Measurements from ENCODE around the gene PITPNM1. TPM values are rescaled to one million over a fixed set of nuclear protein-coding genes. Genes with fewer than 3 reads are reported as not detected.
A peak's percentile ranks its signal among the peaks of the same experiment; 100 is the strongest.

Gene PITPNM1
- total RNA-seq, 8 experiments from 2014 or later: 21.4 to 64.4 (median 35.9) TPM

DNA sequence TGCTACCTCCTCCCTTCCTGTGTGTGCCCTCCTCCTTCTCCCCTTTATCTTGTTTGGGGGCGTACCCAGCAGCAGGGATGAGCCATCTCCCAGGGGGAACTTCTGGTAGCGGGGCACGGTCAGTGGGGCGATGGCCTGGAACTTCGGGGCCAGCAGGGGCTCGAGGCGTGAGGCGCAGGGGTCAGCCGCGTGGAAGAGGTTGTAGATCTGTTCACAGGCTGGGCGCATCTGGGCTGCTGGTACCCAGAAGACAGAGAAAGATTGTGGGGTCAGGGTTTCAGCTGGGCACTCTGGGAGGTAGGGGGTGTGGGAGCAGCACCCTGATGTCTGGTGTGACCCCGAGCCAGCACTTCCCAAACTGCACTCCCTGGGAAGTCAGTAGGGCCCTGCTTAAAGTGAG lies 9.1 kb downstream of the PITPNM1 start:
- Histone ChIP-seq H3K4me3 (no peak overlapping the region), H3K27ac (no peak overlapping the region), H3K4me1 (replicated peaks in 1 of 2) (no peaks in the 10 kb centered on the region)
- 80 to 100% (median 90%) methylated on average over 1 to 6 of the region's 12 CpGs; no CpG with 5 or more reads in 7 of the 10 experiments for WGBS, 10 experiments
- ATAC-seq (replicated peaks in 6 of 8): no peak
- in situ Hi-C loops (cut with MboI; ENCODE audit: low pct_unique_long_range_greater_than_20kb in 2 of 9, low sequenced_read_pairs in 9 of 9, unreplicated experiment in 9 of 9): loop anchor here in 1 of 9 experiments (25.0 kb wide), 1 partner anchor 109 kb away; the partner anchor contains the start of gene RAD9A

DNA sequence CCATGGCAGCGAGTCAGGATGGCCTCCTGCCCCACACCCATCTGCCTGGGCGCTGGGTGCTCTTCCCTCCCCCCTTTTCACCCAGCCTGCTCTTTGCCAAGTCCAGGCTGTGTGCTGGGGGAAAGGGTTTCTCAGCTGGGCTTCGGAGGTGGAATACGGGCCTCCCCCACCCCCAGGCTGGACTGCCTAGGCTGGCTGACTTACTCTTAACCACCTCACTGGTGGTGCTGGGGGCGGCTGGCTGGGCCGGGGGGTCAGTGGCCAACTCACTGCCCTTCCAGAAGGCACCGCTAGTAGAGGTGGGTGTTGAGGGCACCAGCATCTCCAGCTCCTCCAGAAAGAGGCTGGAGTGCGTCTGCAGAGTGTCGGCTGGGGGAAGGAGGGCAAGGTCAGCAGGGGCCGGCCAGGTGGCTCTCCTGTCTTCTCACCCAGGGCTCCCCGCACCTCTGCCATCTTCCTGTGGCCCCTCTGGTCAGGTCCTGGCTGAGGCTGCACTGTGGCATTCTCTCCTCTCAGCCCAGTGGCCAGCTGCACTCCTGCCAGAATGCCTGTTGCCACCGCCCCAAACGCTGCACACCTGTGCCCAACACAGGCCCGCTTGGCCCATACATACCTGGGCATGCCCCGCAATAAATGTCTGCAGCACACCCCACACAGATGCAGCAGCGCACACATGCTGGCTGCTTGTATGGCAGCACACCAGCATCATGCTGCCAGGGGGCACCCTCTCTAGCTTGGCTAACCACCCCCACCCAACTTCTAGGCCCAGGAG lies 9.7 kb downstream of the PITPNM1 start:
- Histone ChIP-seq H3K4me3 (no peak overlapping the region), H3K4me1 (replicated peaks in 1 of 2) (no peaks in the 10 kb centered on the region), H3K27ac (no peak overlapping the region)
- ATAC-seq (replicated peaks in 6 of 8): no peak
- in situ Hi-C loops (cut with MboI; ENCODE audit: low pct_unique_long_range_greater_than_20kb in 2 of 9, low sequenced_read_pairs in 9 of 9, unreplicated experiment in 9 of 9): loop anchor here in 1 of 9 experiments (25.0 kb wide), 1 partner anchor 108 kb away; the partner anchor contains the start of gene RAD9A
- 95 to 100% (median 97%) methylated on average over 1 to 11 of the region's 16 CpGs; no CpG with 5 or more reads in 5 of the 10 experiments for WGBS, 10 experiments

DNA sequence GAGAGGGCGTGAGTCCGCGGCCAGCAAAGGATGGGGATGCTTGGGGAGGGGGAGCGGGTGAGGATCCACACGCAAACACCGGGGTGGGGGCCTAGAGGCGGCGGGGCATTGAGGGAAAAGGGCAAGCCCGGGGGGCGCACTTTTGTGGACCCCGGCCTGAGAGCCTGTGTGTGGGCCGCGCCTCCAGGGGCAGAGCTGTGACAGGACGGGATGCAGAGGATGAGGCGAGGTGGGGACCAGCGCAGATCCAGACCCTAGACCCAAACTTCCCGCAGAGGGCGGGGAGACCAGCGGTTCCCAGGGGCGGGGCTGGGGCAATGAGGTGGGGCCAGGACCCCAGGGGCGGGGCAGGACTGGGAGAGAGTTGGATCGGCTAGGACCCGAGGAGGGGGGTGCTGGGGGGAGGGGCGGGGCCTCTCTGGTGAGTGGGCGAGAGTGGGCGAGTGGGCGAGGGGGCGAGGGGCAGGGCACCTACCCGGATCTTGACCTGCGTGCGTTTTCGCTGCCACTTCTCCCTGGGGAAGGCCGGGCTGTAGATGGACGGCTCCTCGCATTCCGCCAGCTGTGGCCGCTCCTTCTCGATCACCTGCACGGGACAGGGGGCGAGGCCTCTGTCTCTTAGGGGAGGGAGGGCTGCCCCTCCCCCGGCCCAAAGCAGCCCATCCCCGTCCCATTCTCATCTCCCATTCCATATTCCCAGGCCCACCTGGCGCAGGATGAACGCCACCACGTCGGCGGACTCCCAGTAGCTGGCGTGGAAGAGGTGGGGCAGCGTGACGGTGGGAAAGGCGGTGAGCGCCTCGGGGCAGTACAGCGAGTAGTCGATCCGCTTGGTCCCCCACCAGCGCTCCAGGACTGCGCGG lies 10.6 kb downstream of the PITPNM1 start:
- ATAC-seq (replicated peaks in 6 of 8): no peak
- 80 to 100% (median 95%) methylated on average over 3 to 7 of the region's 59 CpGs; no CpG with 5 or more reads in 7 of the 10 experiments for whole genome bisulfite sequencing, 10 experiments

DNA sequence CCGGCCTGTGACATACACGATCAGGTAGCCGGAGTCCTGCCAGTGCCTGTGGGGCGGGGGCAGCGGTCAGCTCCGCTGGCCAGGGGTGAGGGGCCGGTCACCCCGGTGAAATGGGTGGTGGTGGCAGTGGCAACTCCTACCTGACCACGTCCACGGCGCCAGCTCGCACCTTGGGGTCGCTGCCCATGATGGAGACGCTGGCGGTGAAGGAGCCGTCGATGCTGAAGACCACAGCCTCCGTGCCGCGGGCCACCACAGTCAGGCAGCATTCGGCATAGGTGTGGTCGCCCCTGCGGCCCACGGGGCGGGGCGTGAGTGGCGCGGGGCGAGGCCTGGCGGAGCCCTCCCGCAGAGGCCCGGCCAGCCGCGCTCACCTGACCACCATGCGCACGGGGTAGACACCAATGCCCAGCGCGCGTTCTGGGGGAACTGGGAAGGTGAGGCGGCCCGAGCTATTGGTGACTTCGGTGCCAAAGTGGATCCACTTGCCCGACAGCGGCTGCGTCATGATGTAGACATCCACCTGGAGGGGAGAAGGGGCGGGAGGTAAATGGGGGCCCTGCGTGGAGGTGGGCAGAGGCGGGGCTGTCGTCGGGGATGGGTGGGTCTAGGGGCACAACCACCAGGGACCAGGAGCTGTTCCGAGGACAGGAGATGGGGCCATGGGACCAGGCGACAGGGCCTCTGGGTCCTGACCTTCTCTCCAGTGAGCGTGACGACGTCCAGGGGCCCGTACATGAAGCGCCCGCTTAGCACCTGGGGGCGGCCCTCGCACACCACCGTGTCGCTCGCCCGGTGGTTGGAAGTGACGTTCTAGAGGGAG lies 11.4 kb downstream of the PITPNM1 start:
- H3K4me1 ChIP-seq (replicated peaks in 1 of 2): no peaks in the 10 kb centered on the region
- 60 to 100% (median 100%) methylated on average over 1 to 4 of the region's 65 CpGs; no CpG with 5 or more reads in 7 of the 10 experiments for WGBS, 10 experiments
- peak in 1 of 8 experiments; percentile 2 for ATAC-seq (replicated peaks in 6 of 8)
- in situ Hi-C loops (cut with MboI; ENCODE audit: low pct_unique_long_range_greater_than_20kb in 2 of 9, low sequenced_read_pairs in 9 of 9, unreplicated experiment in 9 of 9): loop anchor here in 1 of 9 experiments (25.0 kb wide), 1 partner anchor 106 kb away; the partner anchor contains the start of gene RAD9A
- H3K27ac ChIP-seq: no peak overlapping the region
- H3K4me3 ChIP-seq: no peak overlapping the region

More for the DNA sequence above, 10.6 kb downstream of the PITPNM1 start:
- Histone ChIP-seq H3K4me1 (replicated peaks in 1 of 2) (no peaks in the 10 kb centered on the region), H3K4me3 (no peak overlapping the region), H3K27ac (no peak overlapping the region)
- in situ Hi-C loops (cut with MboI; ENCODE audit: low pct_unique_long_range_greater_than_20kb in 2 of 9, low sequenced_read_pairs in 9 of 9, unreplicated experiment in 9 of 9): loop anchor here in 1 of 9 experiments (25.0 kb wide), 1 partner anchor 107 kb away; the partner anchor contains the start of gene RAD9A

DNA sequence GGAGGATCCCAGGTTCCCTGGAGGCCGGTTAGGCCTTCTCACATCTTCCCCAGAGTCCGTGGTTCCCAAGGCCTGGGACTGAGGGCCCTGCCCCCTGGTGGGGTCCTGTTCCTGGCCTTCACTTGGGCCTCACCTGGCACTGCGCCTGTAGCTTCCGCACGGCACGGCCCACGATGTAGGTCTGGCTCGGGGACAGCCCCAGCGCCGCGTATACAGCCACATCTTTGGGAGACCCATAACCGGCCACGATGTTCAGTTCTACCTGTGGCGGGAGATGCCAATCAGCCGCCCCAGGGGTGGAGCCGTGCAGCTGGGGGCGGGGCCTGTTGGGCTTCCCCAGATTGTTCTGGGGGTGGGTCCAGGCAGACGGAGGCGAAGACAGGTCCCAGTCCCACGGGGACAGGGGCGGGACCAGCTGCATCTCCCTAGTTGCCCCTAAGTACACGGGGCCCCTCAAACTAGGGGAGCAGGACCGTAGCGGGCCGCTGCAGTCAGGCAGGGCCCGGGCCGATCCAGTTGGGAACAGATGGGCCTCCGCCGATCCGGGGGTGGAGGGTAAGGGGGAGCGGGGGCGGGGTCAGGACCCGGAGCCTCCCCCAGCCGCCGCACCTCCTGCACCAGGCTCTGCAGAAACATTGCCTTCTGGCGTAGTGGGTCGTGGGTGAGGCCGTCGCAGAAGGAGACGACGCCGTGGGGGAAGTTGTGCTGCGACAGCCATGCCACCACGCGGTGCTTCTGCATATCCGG lies 12.2 kb downstream of the PITPNM1 start:
- Histone ChIP-seq H3K4me1 (replicated peaks in 1 of 2) (no peaks in the 10 kb centered on the region), H3K27ac (no peak overlapping the region), H3K4me3 (no peak overlapping the region)
- in situ Hi-C loops (cut with MboI; ENCODE audit: low pct_unique_long_range_greater_than_20kb in 2 of 9, low sequenced_read_pairs in 9 of 9, unreplicated experiment in 9 of 9): loop anchor here in 1 of 9 experiments (25.0 kb wide), 1 partner anchor 106 kb away; the partner anchor contains the start of gene RAD9A
- WGBS, 10 experiments: 87 to 100% (median 100%) methylated on average over 1 to 23 of the region's 46 CpGs; no CpG with 5 or more reads in 7 of the 10 experiments
- peak in 4 of 8 experiments; percentile 3 to 10 (median 7) for ATAC-seq (replicated peaks in 6 of 8)

DNA sequence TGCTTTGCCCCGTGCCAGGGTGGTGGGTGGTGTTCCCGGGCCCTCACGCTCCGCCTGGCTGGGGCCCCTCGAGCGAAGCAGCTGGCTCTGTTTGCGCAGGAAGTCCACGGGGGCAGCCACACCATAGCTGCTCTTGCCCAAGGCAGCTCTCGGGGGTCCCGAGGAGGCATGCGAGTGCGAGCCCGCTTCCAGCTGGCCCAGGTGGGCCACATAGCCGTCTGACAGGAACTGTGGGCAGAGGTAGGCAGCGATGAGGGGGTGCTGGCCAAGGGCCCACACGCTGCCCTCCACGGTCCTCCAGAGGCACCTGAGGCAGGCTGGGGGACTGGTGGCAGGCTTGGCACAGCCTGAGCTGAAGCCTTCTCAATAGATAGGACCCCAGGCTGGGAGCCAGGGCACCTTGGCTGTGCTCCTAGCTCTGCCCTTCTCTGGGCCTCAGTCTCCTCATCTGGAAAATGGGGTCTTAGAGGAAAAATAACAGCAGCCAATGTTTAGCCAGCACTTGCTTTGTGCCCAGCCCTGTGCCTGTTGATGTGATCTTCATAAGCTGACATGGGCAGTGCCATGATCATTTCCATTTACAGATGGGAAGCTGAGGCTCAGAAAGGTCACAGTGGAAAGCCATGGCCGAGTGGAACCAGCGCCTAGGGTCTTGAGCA lies 13.0 kb downstream of the PITPNM1 start:
- 76 to 90% (median 84%) methylated on average over 2 to 12 of the region's 19 CpGs; no CpG with 5 or more reads in 5 of the 10 experiments for WGBS, 10 experiments
- in situ Hi-C loops (cut with MboI; ENCODE audit: low pct_unique_long_range_greater_than_20kb in 2 of 9, low sequenced_read_pairs in 9 of 9, unreplicated experiment in 9 of 9): loop anchor here in 1 of 9 experiments (25.0 kb wide), 1 partner anchor 105 kb away; the partner anchor contains the start of gene RAD9A
- H3K27ac ChIP-seq: no peak overlapping the region
- H3K4me1 ChIP-seq (replicated peaks in 1 of 2): no peaks in the 10 kb centered on the region
- no peak for ATAC-seq (replicated peaks in 6 of 8)
- no peak overlapping the region for H3K4me3 ChIP-seq

DNA sequence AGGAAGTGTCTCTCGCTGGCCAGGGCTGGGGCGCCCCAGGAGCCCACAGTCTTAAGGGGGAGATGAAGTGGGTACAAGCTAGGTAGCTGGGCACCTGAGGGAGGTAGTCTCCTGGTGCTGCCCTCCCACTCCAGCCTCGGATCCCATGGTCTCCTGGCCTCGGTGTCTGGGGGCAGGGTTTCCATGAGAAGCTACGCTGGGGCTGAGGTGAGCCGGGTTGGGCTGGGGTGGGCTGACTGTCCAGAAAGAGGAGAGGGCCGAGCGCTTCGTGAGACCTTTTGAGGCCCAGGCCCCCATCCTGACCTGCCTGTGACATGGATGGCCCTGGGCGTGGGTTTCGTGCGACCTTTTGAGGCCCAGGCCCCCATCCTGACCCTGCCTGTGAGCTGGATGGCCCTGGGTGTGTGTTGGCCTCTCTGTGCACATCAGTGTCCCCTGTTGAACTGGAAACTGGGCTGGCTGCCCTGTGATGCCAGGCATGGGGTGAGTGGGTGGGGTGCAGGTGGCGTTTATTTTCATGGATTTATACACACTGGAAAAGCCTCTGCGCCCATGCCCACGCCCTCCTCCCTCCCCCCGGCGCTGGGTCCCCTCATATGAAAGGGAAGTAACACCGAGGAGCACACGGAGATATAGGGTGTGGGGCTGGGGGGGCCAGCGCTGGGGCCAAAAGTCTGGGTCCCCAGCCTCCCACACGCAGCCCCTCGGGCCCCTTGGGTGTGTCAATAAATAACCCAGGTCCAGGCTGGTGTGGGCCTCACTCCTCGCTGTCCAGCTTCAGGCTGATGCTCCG lies 13.7 kb downstream of the PITPNM1 start:
- Histone ChIP-seq H3K4me1 (replicated peaks in 1 of 2) (no peaks in the 10 kb centered on the region), H3K4me3 (no peak overlapping the region), H3K27ac (no peak overlapping the region)
- WGBS, 10 experiments: 71 to 92% methylated on average over 4 to 6 of the region's 24 CpGs; no CpG with 5 or more reads in 8 of the 10 experiments
- in situ Hi-C loops (cut with MboI; ENCODE audit: low pct_unique_long_range_greater_than_20kb in 2 of 9, low sequenced_read_pairs in 9 of 9, unreplicated experiment in 9 of 9): loop anchor here in 1 of 9 experiments (25.0 kb wide), 1 partner anchor 104 kb away; the partner anchor contains the start of gene RAD9A
- ATAC-seq (replicated peaks in 6 of 8): peak in 2 of 8 experiments; percentile 5 to 8

DNA sequence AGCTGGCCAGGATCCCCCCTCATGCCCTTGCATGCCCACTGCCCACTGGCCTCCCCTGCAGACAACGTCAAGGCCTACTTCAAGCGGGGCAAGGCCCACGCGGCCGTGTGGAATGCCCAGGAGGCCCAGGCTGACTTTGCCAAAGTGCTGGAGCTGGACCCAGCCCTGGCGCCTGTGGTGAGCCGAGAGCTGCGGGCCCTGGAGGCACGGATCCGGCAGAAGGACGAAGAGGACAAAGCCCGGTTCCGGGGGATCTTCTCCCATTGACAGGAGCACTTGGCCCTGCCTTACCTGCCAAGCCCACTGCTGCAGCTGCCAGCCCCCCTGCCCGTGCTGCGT lies 14.5 kb downstream of the PITPNM1 start:
- H3K27ac ChIP-seq: no peak overlapping the region
- H3K4me1 ChIP-seq (replicated peaks in 1 of 2): no peaks in the 10 kb centered on the region
- in situ Hi-C loops (cut with MboI; ENCODE audit: low pct_unique_long_range_greater_than_20kb in 2 of 9, low sequenced_read_pairs in 9 of 9, unreplicated experiment in 9 of 9): loop anchor here in 1 of 9 experiments (25.0 kb wide), 1 partner anchor 103 kb away; the partner anchor contains the start of gene RAD9A
- H3K4me3 ChIP-seq: no peak overlapping the region
- ATAC-seq (replicated peaks in 6 of 8): peak in 2 of 8 experiments; percentile 1 to 3
- WGBS, 10 experiments: 94 to 100% methylated on average over 4 to 11 of the region's 15 CpGs; no CpG with 5 or more reads in 8 of the 10 experiments

DNA sequence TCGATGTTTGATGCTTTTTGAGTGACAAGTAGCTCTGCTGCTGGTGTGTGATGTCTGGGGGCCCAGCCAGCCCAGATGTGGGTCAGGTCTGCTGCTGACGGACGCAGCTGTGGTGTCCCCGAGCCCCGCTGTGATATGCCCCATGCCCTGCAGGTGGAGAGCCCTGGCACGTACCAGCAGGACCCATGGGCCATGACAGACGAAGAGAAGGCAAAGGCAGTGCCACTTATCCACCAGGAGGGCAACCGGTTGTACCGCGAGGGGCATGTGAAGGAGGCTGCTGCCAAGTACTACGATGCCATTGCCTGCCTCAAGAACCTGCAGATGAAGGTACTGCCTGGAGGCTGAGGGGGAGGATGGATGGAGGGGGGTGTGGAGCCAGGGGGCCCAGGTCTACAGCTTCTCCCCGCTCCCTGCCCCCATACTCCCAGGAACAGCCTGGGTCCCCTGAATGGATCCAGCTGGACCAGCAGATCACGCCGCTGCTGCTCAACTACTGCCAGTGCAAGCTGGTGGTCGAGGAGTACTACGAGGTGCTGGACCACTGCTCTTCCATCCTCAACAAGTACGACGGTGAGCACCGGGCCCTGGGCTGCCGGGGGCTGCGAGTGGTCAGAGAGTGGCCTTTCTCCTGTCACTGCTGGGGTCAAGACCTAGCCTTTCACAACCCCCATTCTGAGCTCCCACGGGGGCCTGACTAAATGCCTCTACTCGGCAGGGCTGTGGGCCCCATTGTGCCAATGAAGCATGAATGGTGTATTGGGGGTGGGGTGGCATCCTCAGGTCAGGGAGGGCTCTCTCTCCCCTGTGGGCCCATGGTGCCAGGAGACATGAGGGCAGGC lies 15.1 kb downstream of the PITPNM1 start:
- Histone ChIP-seq H3K4me1 (replicated peaks in 1 of 2) (no peaks in the 10 kb centered on the region), H3K4me3 (no peak overlapping the region), H3K27ac (no peak overlapping the region)
- ATAC-seq (replicated peaks in 6 of 8): peak in 2 of 8 experiments; percentile 1 to 3
- WGBS, 10 experiments: 67 to 100% (median 96%) methylated on average over 1 to 7 of the region's 23 CpGs; no CpG with 5 or more reads in 4 of the 10 experiments
- in situ Hi-C loops (cut with MboI; ENCODE audit: low pct_unique_long_range_greater_than_20kb in 2 of 9, low sequenced_read_pairs in 9 of 9, unreplicated experiment in 9 of 9): loop anchor here in 1 of 9 experiments (25.0 kb wide), 1 partner anchor 103 kb away; the partner anchor contains the start of gene RAD9A

All from motor neuron (in vitro differentiated cells).